ENCODE data around the gene ST6GAL1.

The ST6GAL1 gene

GRCh38 chr3:187069857-187070516, 139.7 kb downstream of the ST6GAL1 start:
- Histone ChIP-seq H3K27me3 (ENCODE audit: control insufficient read depth, insufficient read depth, low read length) (no peaks in the 10 kb centered on the region), H3K9ac (ENCODE audit: low read length) (no peak overlapping the region), H3K4me3 (ENCODE audit: low read depth, low read length) (no peak overlapping the region), H3K9me3 (ENCODE audit: control insufficient read depth, insufficient read depth, low read depth, low read length) (no peaks in the 10 kb centered on the region), H3K4me1 (ENCODE audit: control insufficient read depth, insufficient read depth, low read length) (peaks cover 16% of the 10 kb centered on the region), H3K27ac (ENCODE audit: low read depth, low read length) (no peak overlapping the region), H3K36me3 (ENCODE audit: control insufficient read depth, insufficient read depth, low read length) (peaks cover 45% of the 10 kb centered on the region)

DNA sequence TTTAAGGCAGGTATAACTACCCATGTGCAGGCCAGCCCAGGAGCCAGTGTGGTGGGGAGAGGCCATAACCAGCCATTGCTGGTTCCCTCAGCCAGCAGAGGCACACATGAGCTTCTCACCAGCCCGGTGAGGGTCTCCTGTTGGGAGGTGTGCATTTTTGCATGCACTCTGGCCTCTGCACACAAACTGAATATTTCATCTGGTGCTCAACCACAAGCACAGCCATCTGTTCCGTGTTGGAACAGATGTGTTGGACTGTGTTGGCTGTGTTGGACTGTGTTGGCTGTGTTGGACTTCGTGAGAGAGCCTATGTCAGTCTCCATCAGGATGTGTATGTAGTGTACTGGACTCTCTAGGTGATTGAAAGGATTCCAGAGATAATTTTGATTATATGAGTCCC, 141.8 kb downstream of the ST6GAL1 start:
- Histone ChIP-seq H3K9me3 (ENCODE audit: control insufficient read depth, insufficient read depth, low read depth, low read length) (no peaks in the 10 kb centered on the region), H3K27ac (ENCODE audit: low read depth, low read length) (no peak overlapping the region), H3K4me3 (ENCODE audit: low read depth, low read length) (no peak overlapping the region), H3K9ac (ENCODE audit: low read length) (no peak overlapping the region), H3K36me3 (ENCODE audit: control insufficient read depth, insufficient read depth, low read length) (peaks cover 65% of the 10 kb centered on the region), H3K4me1 (ENCODE audit: control insufficient read depth, insufficient read depth, low read length) (peaks cover 10% of the 10 kb centered on the region), H3K27me3 (ENCODE audit: control insufficient read depth, insufficient read depth, low read length) (no peaks in the 10 kb centered on the region)

GRCh38 chr3:187072511-187072910, 142.2 kb downstream of the ST6GAL1 start:
- Histone ChIP-seq H3K36me3 (ENCODE audit: control insufficient read depth, insufficient read depth, low read length) (peaks cover 68% of the 10 kb centered on the region), H3K9me3 (ENCODE audit: control insufficient read depth, insufficient read depth, low read depth, low read length) (no peaks in the 10 kb centered on the region), H3K4me1 (ENCODE audit: control insufficient read depth, insufficient read depth, low read length) (peaks cover 10% of the 10 kb centered on the region), H3K9ac (ENCODE audit: low read length) (no peak overlapping the region), H3K27me3 (ENCODE audit: control insufficient read depth, insufficient read depth, low read length) (no peaks in the 10 kb centered on the region), H3K27ac (ENCODE audit: low read depth, low read length) (no peak overlapping the region), H3K4me3 (ENCODE audit: low read depth, low read length) (no peak overlapping the region)

GRCh38 chr3:187073581-187074098, 143.3 kb downstream of the ST6GAL1 start:
- Histone ChIP-seq H3K4me3 (ENCODE audit: low read depth, low read length) (no peak overlapping the region), H3K36me3 (ENCODE audit: control insufficient read depth, insufficient read depth, low read length) (peaks cover 77% of the 10 kb centered on the region)

DNA sequence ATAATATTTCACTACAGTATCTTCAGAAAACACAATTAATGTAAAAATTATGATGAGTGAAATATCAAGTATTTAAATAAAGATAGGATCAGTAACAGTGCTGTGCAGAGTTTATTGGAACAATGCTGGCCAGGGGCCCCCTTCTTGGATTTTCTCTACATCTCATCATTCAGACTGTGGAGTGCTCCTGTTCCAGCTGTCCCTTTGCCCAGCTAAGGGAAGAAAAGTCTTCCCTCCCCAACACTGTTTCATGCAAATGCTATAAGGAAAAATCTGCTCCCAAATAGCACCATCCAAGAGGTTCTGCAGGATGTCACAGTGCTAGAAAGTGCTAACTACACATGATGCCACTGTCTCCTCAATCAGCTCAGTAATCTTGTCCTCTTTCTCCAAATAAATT, 144.5 kb downstream of the ST6GAL1 start:
- Histone ChIP-seq H3K27ac (ENCODE audit: low read depth, low read length) (no peak overlapping the region), H3K4me3 (ENCODE audit: low read depth, low read length) (no peak overlapping the region), H3K4me1 (ENCODE audit: control insufficient read depth, insufficient read depth, low read length) (peaks cover 10% of the 10 kb centered on the region), H3K9ac (ENCODE audit: low read length) (no peak overlapping the region), H3K36me3 (ENCODE audit: control insufficient read depth, insufficient read depth, low read length) (peaks cover 73% of the 10 kb centered on the region), H3K27me3 (ENCODE audit: control insufficient read depth, insufficient read depth, low read length) (no peaks in the 10 kb centered on the region), H3K9me3 (ENCODE audit: control insufficient read depth, insufficient read depth, low read depth, low read length) (no peaks in the 10 kb centered on the region)

More at GRCh38 chr3:187073581-187074098, 143.3 kb downstream of the ST6GAL1 start:
- H3K9ac ChIP-seq (ENCODE audit: low read length) = no peak overlapping the region
- no peak overlapping the region for H3K27ac ChIP-seq (ENCODE audit: low read depth, low read length)
- H3K9me3 ChIP-seq (ENCODE audit: control insufficient read depth, insufficient read depth, low read depth, low read length) = no peaks in the 10 kb centered on the region
- no peaks in the 10 kb centered on the region for H3K27me3 ChIP-seq (ENCODE audit: control insufficient read depth, insufficient read depth, low read length)
- H3K4me1 ChIP-seq (ENCODE audit: control insufficient read depth, insufficient read depth, low read length) = peaks cover 10% of the 10 kb centered on the region

DNA sequence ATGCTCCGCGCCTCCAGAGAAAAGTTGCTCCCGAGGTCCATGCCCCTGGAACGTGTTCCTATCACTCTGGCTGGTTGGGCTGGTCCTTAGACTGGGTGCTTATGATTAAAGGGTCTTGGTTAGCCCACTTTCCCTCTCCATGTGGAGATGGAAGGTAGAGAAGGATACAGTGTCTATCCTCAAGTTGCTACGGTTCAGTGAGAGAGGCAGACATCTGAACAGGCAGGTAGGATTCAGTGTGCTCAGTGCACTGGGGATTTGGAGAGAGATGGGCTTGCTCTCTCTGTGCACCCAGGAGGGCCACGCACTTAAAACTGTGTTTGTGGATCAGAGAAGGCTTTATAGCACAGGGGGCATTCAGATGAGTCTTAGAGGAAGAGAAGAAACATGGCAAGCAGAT, 146.0 kb downstream of the ST6GAL1 start:
- Histone ChIP-seq H3K27ac (ENCODE audit: low read depth, low read length) (no peak overlapping the region), H3K4me1 (ENCODE audit: control insufficient read depth, insufficient read depth, low read length) (peaks cover 15% of the 10 kb centered on the region), H3K9ac (ENCODE audit: low read length) (no peak overlapping the region), H3K9me3 (ENCODE audit: control insufficient read depth, insufficient read depth, low read depth, low read length) (no peaks in the 10 kb centered on the region), H3K36me3 (ENCODE audit: control insufficient read depth, insufficient read depth, low read length) (peaks cover 66% of the 10 kb centered on the region), H3K27me3 (ENCODE audit: control insufficient read depth, insufficient read depth, low read length) (no peaks in the 10 kb centered on the region), H3K4me3 (ENCODE audit: low read depth, low read length) (no peak overlapping the region)

DNA sequence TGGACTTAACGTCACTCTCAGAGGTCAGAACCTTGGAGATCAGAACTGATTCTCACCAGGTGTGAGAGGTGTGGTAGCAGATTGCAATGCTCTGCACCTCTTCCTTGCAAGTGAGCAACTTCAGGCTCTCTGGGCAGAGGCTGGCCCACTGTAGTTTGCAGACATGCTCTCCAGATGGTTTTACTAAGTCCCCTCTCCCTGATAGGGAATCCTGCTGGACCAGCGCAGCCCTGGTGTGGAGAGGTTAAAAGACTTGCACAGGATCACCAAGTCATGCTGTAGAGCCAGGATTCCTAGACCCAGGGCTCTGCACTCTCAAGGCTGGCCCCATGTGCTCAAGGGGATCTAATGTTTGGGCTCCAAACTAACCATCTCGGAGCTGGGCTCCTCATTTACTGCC, 146.8 kb downstream of the ST6GAL1 start:
- H3K27ac ChIP-seq (ENCODE audit: low read depth, low read length) = no peak overlapping the region
- H3K36me3 ChIP-seq (ENCODE audit: control insufficient read depth, insufficient read depth, low read length) = peaks cover 63% of the 10 kb centered on the region
- H3K4me3 ChIP-seq (ENCODE audit: low read depth, low read length) = no peak overlapping the region

GRCh38 chr3:187077537-187077936, 147.2 kb downstream of the ST6GAL1 start:
- Histone ChIP-seq H3K4me3 (ENCODE audit: low read depth, low read length) (no peak overlapping the region), H3K27me3 (ENCODE audit: control insufficient read depth, insufficient read depth, low read length) (no peaks in the 10 kb centered on the region), H3K9ac (ENCODE audit: low read length) (no peak overlapping the region), H3K36me3 (ENCODE audit: control insufficient read depth, insufficient read depth, low read length) (peaks cover 58% of the 10 kb centered on the region), H3K27ac (ENCODE audit: low read depth, low read length) (no peak overlapping the region), H3K9me3 (ENCODE audit: control insufficient read depth, insufficient read depth, low read depth, low read length) (no peaks in the 10 kb centered on the region), H3K4me1 (ENCODE audit: control insufficient read depth, insufficient read depth, low read length) (peaks cover 8% of the 10 kb centered on the region)

More for the DNA sequence above, 146.8 kb downstream of the ST6GAL1 start:
- no peaks in the 10 kb centered on the region for H3K9me3 ChIP-seq (ENCODE audit: control insufficient read depth, insufficient read depth, low read depth, low read length)
- peaks cover 12% of the 10 kb centered on the region for H3K4me1 ChIP-seq (ENCODE audit: control insufficient read depth, insufficient read depth, low read length)
- no peaks in the 10 kb centered on the region for H3K27me3 ChIP-seq (ENCODE audit: control insufficient read depth, insufficient read depth, low read length)
- no peak overlapping the region for H3K9ac ChIP-seq (ENCODE audit: low read length)

DNA sequence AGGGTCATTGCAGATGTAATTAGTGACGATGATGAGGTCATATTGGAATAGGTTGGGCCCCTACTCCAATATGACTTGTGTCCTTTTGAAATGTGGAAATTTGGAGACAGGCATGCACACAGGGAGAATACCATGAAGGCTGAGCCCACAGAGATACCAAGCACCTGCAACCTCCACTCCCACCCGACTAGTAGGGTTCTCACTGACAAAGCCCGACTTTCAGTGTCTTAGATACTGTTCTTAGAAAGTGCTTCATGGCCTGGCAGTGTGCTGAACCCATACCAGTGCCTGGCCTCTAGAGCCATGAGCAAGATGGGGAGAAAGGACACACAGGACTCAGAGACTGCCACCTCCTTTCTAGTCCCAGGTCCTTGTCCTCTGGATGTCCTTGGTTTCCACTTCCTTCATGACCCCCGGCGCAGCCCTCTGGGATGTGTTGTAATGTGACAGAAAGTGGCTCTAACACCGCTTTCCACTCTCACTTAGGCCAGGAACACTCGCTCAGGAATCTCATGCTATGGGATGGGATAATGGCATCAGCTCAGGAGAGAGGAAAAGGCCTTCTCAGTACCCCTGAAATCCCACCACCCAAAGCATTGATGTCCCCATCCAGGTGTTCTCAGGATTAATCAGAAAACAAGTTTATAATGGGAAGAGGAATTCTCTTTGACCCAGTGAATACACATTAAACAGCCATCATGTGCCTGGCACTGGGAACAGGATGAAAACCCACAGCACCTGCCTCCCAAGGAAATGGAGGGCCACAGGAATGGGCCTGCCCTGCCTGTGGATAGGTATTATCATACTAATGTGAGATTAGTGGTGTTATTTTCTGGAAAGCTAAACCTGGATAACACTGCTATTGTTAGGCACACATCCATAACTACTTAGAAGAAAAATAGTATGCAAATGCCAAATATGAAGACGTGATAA, 149.0 kb downstream of the ST6GAL1 start:
- H3K4me1 ChIP-seq (ENCODE audit: control insufficient read depth, insufficient read depth, low read length) = 0 out of 2 replicates have a peak, but pooled peaks cover 4% of the 10 kb centered on the region
- H3K9me3 ChIP-seq (ENCODE audit: control insufficient read depth, insufficient read depth, low read depth, low read length) = no peaks in the 10 kb centered on the region
- no peak overlapping the region for H3K4me3 ChIP-seq (ENCODE audit: low read depth, low read length)
- peaks cover 40% of the 10 kb centered on the region for H3K36me3 ChIP-seq (ENCODE audit: control insufficient read depth, insufficient read depth, low read length)
- no peak overlapping the region for H3K27ac ChIP-seq (ENCODE audit: low read depth, low read length)
- no peak overlapping the region for H3K9ac ChIP-seq (ENCODE audit: low read length)
- H3K27me3 ChIP-seq (ENCODE audit: control insufficient read depth, insufficient read depth, low read length) = no peaks in the 10 kb centered on the region

DNA sequence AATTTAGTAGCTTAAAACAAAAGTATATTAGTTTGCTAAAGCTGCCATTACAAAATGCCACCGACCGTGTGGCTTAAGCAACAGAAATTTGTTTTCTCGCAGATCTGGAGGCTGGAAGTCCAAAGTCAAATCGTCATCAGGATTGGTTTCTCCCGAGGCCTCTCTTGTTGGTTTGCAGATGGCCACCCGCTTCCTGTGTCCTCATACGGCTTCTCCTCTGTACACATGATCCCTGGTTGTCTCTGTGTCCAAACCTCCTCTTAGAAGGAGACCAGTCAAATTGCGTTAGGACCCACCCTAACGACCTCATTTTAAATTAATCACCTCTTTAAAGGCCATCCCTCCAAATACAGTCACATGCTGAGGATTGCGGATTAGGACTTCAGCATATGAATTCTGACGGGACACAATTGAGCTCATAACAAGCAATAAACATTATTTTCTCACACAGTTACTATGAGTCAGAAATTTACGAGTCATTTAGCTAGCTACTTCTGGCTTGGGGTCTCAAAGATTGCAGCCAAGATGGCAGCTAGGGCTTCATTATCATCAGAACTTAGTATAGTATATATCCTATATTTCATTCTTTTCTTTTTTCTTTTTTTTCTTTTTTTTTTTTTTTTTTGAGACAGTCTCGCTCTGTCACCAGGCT, 150.6 kb downstream of the ST6GAL1 start:
- H3K4me1 ChIP-seq (ENCODE audit: control insufficient read depth, insufficient read depth, low read length) = 0 out of 2 replicates have a peak, but pooled peaks cover 4% of the 10 kb centered on the region
- peaks cover 25% of the 10 kb centered on the region for H3K36me3 ChIP-seq (ENCODE audit: control insufficient read depth, insufficient read depth, low read length)
- no peak overlapping the region for H3K27ac ChIP-seq (ENCODE audit: low read depth, low read length)
- no peak overlapping the region for H3K9ac ChIP-seq (ENCODE audit: low read length)
- no peaks in the 10 kb centered on the region for H3K27me3 ChIP-seq (ENCODE audit: control insufficient read depth, insufficient read depth, low read length)
- H3K9me3 ChIP-seq (ENCODE audit: control insufficient read depth, insufficient read depth, low read depth, low read length) = no peaks in the 10 kb centered on the region
- no peak overlapping the region for H3K4me3 ChIP-seq (ENCODE audit: low read depth, low read length)

All from HUES6 (cell line).